ENCODE results near the gene SELENOV.

SELENOV gene

DNA sequence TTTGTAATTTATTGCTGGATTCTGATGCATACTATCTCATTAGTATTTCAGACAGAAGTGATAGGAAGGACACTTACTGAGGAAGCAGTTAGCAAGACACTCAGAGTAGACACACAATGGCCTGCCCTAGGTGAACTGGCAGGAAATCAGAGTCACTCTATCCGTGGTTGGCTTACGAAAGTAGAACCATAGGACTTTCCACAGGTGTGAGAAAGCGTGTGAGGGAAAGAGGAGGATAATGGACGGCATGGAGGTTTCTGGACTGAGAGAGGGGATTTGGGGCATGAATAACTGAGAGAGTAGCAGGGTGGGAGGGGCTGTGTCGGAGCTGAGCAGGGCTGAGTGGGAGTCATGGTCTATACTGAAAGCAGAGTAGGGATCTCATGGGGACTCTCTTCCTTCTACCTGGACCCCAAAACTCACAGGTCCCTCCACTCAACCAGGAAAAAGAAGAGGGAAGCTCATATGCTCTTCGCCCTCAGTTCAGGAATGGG lies 43.7 kb downstream of the SELENOV start:
- DNase-seq = no peak

DNA sequence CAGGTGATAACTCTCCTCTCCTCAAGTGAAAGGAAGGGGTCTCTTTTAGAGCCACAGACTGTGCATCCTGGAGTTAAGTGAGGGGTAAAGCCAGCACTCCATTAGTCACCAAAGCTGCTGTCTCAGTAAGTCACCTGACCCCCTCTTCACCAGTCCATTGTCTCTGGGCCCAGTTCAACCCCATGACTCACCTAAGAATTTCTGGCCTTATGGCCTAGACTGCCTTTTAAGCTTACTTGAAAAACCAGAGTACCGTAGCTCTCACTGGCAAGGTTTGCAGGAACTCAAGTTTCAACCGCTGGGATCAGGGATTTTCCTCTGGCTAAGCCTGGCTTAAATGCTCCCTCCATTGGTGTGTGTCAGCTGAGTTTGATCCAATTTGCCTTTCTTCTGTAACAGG lies 48.5 kb downstream of the SELENOV start:
- no peak for DNase-seq

DNA sequence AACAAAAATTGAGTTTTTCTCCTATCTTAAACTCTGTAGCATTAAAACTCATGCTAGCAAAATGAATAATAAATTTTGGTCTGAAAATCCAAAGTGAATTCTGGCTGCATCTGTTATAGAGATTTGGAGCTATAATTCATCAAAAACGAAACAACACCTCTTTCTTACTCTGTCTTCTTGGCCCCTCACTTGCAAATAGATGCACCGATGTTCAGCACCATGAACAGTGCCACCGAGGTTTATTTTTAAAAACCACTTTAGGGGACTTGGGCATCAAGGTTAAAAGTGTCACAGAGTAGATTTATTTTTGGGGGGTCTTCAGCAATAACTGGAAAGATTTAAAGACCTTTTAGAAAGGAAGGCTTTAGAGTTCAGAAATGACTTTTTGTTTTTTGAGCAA lies 51.1 kb downstream of the SELENOV start:
- DNase-seq = no peak

DNA sequence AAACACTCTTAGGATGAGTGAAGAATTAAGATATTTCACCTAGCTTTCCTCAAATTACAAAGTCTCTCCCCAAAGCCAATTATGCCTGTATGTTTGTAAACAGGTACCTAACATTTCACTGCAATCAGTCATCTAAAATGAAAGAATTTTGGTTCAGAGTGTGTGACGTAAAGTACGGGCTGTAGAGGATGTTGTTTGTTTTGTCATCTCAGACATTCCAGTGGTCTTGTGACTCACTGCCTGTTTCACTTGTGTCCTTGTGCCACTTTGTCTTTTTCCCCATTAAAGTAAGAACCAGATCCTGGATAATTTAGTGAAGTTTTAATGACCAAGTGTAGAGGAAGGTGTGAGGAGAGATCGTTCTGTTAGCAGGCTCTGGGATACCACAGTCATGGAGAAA lies 53.7 kb downstream of the SELENOV start:
- DNase-seq = no peak
